Measurements from ENCODE around the gene DCTPP1. TPM values are rescaled to one million over a fixed set of nuclear protein-coding genes. Genes with fewer than 3 reads are reported as not detected.
"Not testable (repeated sequence)": the region's sequence is repeated elsewhere in the genome, so short reads cannot be mapped to it uniquely, and the experiment has no call there.

Gene DCTPP1
- polyA plus RNA-seq, 1 donor from 2014 or later, result 47.3 TPM

GRCh38 chr16:30397776-30398660, 31.8 kb downstream of the DCTPP1 start:
- no peak overlapping the region for H3K4me3 ChIP-seq (ENCODE audit: low read length)
- H3K27me3 ChIP-seq (ENCODE audit: insufficient read depth, low read depth, low read length), result no peaks in the 10 kb centered on the region
- H3K27ac ChIP-seq (ENCODE audit: low read length), result peak overlapping the region; percentile 99
- TF ChIP-seq SMC3 (conservative IDR thresholded peaks at IDR 0.05; ENCODE audit: poor library complexity) (no peak), EP300 (conservative IDR thresholded peaks at IDR 0.05; ENCODE audit: poor library complexity, severe bottlenecking) (no peak), EZH2 (IDR thresholded peaks at IDR 0.05; ENCODE audit: borderline replicate concordance, insufficient read depth, low read length, poor library complexity, severe bottlenecking) (no peak), RAD21 (conservative IDR thresholded peaks at IDR 0.05) (no peak), MXI1 (conservative IDR thresholded peaks at IDR 0.05; ENCODE audit: poor library complexity, severe bottlenecking) (no peak), REST (IDR thresholded peaks at IDR 0.05; ENCODE audit: borderline replicate concordance) (no peak), CTCF (IDR thresholded peaks at IDR 0.05; ENCODE audit: poor library complexity, severe bottlenecking) (no peak), POLR2AphosphoS5 (IDR thresholded peaks at IDR 0.05) (no peak)
- H3K9me3 ChIP-seq (ENCODE audit: low read length), result no peaks in the 10 kb centered on the region
- H3K9me2 ChIP-seq (ENCODE audit: insufficient read depth, low read length), result no peaks in the 10 kb centered on the region
- no peaks in the 10 kb centered on the region for H4K20me1 ChIP-seq (ENCODE audit: insufficient read depth)
- H3K9ac ChIP-seq (ENCODE audit: low read length), result peak overlapping the region; percentile 88
- H3K36me3 ChIP-seq (ENCODE audit: insufficient read depth, low read length), result peaks cover 7% of the 10 kb centered on the region
- H2AFZ ChIP-seq (ENCODE audit: low read depth, low read length), result no peak overlapping the region
- peaks cover 32% of the 10 kb centered on the region for H3K79me2 ChIP-seq (replicated peaks; ENCODE audit: insufficient read depth, low read length)
- H3F3A ChIP-seq (ENCODE audit: insufficient read depth, low read length, poor library complexity, severe bottlenecking), result peaks cover 15% of the 10 kb centered on the region
- H3K4me2 ChIP-seq (ENCODE audit: low read length), result no peak overlapping the region

GRCh38 chr16:30397056-30397455, 32.8 kb downstream of the DCTPP1 start:
- Histone ChIP-seq H3K27ac (ENCODE audit: low read length) (no peak overlapping the region), H3K36me3 (ENCODE audit: insufficient read depth, low read length) (peaks cover 7% of the 10 kb centered on the region), H4K20me1 (ENCODE audit: insufficient read depth) (no peaks in the 10 kb centered on the region), H3K27me3 (ENCODE audit: insufficient read depth, low read depth, low read length) (no peaks in the 10 kb centered on the region), H3K4me3 (ENCODE audit: low read length) (peak overlapping the region; percentile 100), H3F3A (ENCODE audit: insufficient read depth, low read length, poor library complexity, severe bottlenecking) (peaks cover 15% of the 10 kb centered on the region), H3K9ac (ENCODE audit: low read length) (no peak overlapping the region), H2AFZ (ENCODE audit: low read depth, low read length) (no peak overlapping the region), H3K9me2 (ENCODE audit: insufficient read depth, low read length) (no peaks in the 10 kb centered on the region), H3K79me2 (replicated peaks; ENCODE audit: insufficient read depth, low read length) (peaks cover 32% of the 10 kb centered on the region), H3K9me3 (ENCODE audit: low read length) (no peaks in the 10 kb centered on the region), H3K4me2 (ENCODE audit: low read length) (peak overlapping the region; percentile 14)
- TF ChIP-seq EP300 (conservative IDR thresholded peaks at IDR 0.05; ENCODE audit: poor library complexity, severe bottlenecking), result no peak
- no peak for TF ChIP-seq EZH2 (IDR thresholded peaks at IDR 0.05; ENCODE audit: borderline replicate concordance, insufficient read depth, low read length, poor library complexity, severe bottlenecking)
- no peak for TF ChIP-seq REST (IDR thresholded peaks at IDR 0.05; ENCODE audit: borderline replicate concordance)
- TF ChIP-seq RAD21 (conservative IDR thresholded peaks at IDR 0.05), result no peak
- TF ChIP-seq CTCF (IDR thresholded peaks at IDR 0.05; ENCODE audit: poor library complexity, severe bottlenecking), result no peak
- no peak for TF ChIP-seq SMC3 (conservative IDR thresholded peaks at IDR 0.05; ENCODE audit: poor library complexity)
- no peak for TF ChIP-seq POLR2AphosphoS5 (IDR thresholded peaks at IDR 0.05)
- TF ChIP-seq MXI1 (conservative IDR thresholded peaks at IDR 0.05; ENCODE audit: poor library complexity, severe bottlenecking), result no peak
- no peak for TF ChIP-seq TAF1 (IDR thresholded peaks at IDR 0.05; ENCODE audit: low read depth)

- H3K36me3 ChIP-seq (ENCODE audit: insufficient read depth, low read length); H2AFZ ChIP-seq (ENCODE audit: low read depth, low read length); H4K20me1 ChIP-seq (ENCODE audit: insufficient read depth); H3K27me3 ChIP-seq (ENCODE audit: insufficient read depth, low read depth, low read length); H3K9me3 ChIP-seq (ENCODE audit: low read length); H3K9me2 ChIP-seq (ENCODE audit: insufficient read depth, low read length): not testable (repeated sequence)
- Histone ChIP-seq H3K9ac (ENCODE audit: low read length) (peak overlapping the region; percentile 95), H3K4me3 (ENCODE audit: low read length) (peak overlapping the region; percentile 100), H3K27ac (ENCODE audit: low read length) (peak overlapping the region; percentile 99), H3K4me2 (ENCODE audit: low read length) (peak overlapping the region; percentile 100), H3K79me2 (replicated peaks; ENCODE audit: insufficient read depth, low read length) (peaks cover 32% of the 10 kb centered on the region), H3F3A (ENCODE audit: insufficient read depth, low read length, poor library complexity, severe bottlenecking) (peaks cover 15% of the 10 kb centered on the region)
Measured at GRCh38 chr16:30396627-30397026, 33.2 kb downstream of the DCTPP1 start.
